Nephron progenitor cell (in vitro differentiated cells): ENCODE measurements around the gene TMEM245.
A peak's percentile ranks its signal among the peaks of the same experiment; 100 is the strongest.

ENCODE experiments used
- DNase-seq: peaks from one replicate; pipeline ENCODE4 v3.0.0; 2021
- H3K27ac Mint-ChIP-seq: 2 replicates; pipeline ENCODE4 v1.8.0; 2021; ENCODE audit warnings: mild to moderate bottlenecking, moderate library complexity, mixed read lengths
- H3K27me3 Mint-ChIP-seq: 2 replicates; pipeline ENCODE4 v1.8.0; 2021; ENCODE audit warnings: mild to moderate bottlenecking, low read depth, mixed read lengths; ENCODE audit not compliant: poor library complexity
- H3K36me3 Mint-ChIP-seq: 2 replicates; pipeline ENCODE4 v1.8.0; 2021; ENCODE audit warnings: low read depth, mixed read lengths
- H3K4me1 Mint-ChIP-seq: 2 replicates; pipeline ENCODE4 v1.8.0; 2021; ENCODE audit warnings: mixed read lengths
- H3K4me3 Mint-ChIP-seq: 2 replicates; pipeline ENCODE4 v1.8.0; 2021; ENCODE audit warnings: mild to moderate bottlenecking, moderate library complexity, mixed read lengths
- H3K9me3 Mint-ChIP-seq: 2 replicates; pipeline ENCODE4 v1.8.0; 2021; ENCODE audit warnings: mild to moderate bottlenecking, moderate library complexity, mixed read lengths
- TF ChIP-seq, protein P1 (sequence below): fragments of 200-600 bp; sonication (generic); IDR thresholded peaks from 2 replicates; pipeline ENCODE4 v1.5.0; 2021; ENCODE audit warnings: antibody characterized with exemption

TMEM245 gene

DNA sequence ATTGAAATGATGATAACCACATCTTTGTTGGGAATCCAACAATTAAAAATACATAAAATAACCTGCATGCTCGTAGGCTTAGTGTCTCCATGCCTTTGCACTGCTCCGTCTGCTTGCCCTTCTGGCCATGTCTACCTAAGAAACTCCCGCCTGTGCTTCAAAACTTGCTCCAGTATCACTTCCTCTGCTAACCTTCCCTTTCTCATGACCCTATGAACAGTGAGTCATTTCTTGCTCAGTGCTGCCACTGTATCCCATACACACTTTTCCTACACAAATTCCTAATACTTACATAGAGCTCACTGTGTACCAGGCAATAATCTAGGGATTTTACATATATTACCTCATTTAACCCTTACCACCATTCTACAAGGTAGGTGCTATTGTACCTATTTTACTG is 33.5 kb downstream of the TMEM245 start:
- peaks cover 6% of the 10 kb centered on the region for H3K4me1 Mint-ChIP-seq
- peaks cover 62% of the 10 kb centered on the region for H3K36me3 Mint-ChIP-seq
- H3K27ac Mint-ChIP-seq: peak overlapping the region; percentile 2
- no peaks in the 10 kb centered on the region for H3K9me3 Mint-ChIP-seq
- no peak for DNase-seq
- no peak overlapping the region for H3K4me3 Mint-ChIP-seq
- TF ChIP-seq, protein P1, sequence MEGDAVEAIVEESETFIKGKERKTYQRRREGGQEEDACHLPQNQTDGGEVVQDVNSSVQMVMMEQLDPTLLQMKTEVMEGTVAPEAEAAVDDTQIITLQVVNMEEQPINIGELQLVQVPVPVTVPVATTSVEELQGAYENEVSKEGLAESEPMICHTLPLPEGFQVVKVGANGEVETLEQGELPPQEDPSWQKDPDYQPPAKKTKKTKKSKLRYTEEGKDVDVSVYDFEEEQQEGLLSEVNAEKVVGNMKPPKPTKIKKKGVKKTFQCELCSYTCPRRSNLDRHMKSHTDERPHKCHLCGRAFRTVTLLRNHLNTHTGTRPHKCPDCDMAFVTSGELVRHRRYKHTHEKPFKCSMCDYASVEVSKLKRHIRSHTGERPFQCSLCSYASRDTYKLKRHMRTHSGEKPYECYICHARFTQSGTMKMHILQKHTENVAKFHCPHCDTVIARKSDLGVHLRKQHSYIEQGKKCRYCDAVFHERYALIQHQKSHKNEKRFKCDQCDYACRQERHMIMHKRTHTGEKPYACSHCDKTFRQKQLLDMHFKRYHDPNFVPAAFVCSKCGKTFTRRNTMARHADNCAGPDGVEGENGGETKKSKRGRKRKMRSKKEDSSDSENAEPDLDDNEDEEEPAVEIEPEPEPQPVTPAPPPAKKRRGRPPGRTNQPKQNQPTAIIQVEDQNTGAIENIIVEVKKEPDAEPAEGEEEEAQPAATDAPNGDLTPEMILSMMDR: no peak
- no peaks in the 10 kb centered on the region for H3K27me3 Mint-ChIP-seq

DNA sequence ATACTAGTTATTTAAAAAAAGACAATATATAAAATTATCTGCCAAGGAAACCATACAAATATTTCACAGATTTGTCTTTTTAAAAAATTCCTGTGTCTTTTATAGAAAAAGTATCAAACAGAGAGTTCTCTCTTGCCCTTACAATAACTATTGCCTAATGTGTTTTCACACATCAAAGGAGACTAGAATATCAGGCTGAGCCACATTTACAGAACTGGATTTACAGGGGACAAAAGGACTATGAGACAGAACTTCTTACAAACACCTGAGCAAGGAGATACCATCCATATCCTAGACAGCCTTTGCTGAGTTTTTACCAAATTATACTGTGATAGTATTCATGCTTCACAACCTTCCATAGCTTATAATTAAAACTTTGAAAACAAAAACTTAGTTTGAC is 34.2 kb downstream of the TMEM245 start:
- no peak for DNase-seq
- Mint-ChIP-seq H3K4me3 (no peak overlapping the region), H3K4me1 (peaks cover 6% of the 10 kb centered on the region), H3K27me3 (no peaks in the 10 kb centered on the region), H3K36me3 (peaks cover 55% of the 10 kb centered on the region), H3K27ac (no peak overlapping the region), H3K9me3 (no peaks in the 10 kb centered on the region)
- TF ChIP-seq, protein P1: no peak

DNA sequence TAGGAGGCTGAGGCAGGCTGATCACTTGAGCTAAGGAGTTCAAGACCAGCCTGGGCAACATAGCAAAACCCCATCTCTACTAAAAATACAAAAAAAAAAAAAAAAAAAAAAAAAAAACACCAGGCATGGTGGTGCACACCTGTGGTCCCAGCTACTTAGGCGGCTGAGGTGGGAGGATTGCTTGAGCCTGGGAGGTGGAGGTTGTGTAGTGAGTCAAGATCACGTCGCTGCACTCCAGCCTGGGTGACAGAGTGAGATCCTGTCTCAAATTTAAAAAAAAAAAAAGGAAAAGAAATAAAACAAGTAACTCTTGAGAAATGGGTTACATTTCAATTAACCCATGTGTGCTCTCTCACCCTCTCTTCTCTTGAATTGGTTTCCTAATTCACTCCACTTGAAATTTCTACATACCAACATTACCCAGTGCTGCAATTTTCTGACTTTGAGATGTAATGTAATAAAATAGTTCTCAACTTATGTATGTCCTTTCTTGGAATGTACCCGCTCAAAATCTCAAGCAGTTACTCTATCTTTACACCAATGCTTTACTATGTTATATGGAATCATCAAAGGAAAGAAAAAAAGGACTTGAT is 35.8 kb downstream of the TMEM245 start:
- Mint-ChIP-seq H3K4me1 (peaks cover 6% of the 10 kb centered on the region), H3K36me3 (peaks cover 58% of the 10 kb centered on the region), H3K9me3 (no peaks in the 10 kb centered on the region), H3K4me3 (no peak overlapping the region), H3K27me3 (no peaks in the 10 kb centered on the region), H3K27ac (no peak overlapping the region)
- TF ChIP-seq, protein P1: no peak
- no peak for DNase-seq

GRCh38 chr9:109083141-109083540 is 36.6 kb downstream of the TMEM245 start:
- TF ChIP-seq, protein P1: no peak
- H3K27ac Mint-ChIP-seq: peak overlapping the region; percentile 53
- peaks cover 60% of the 10 kb centered on the region for H3K36me3 Mint-ChIP-seq
- H3K9me3 Mint-ChIP-seq: no peaks in the 10 kb centered on the region
- H3K4me3 Mint-ChIP-seq: no peak overlapping the region
- H3K27me3 Mint-ChIP-seq: no peaks in the 10 kb centered on the region
- H3K4me1 Mint-ChIP-seq: peaks cover 6% of the 10 kb centered on the region
- no peak for DNase-seq

DNA sequence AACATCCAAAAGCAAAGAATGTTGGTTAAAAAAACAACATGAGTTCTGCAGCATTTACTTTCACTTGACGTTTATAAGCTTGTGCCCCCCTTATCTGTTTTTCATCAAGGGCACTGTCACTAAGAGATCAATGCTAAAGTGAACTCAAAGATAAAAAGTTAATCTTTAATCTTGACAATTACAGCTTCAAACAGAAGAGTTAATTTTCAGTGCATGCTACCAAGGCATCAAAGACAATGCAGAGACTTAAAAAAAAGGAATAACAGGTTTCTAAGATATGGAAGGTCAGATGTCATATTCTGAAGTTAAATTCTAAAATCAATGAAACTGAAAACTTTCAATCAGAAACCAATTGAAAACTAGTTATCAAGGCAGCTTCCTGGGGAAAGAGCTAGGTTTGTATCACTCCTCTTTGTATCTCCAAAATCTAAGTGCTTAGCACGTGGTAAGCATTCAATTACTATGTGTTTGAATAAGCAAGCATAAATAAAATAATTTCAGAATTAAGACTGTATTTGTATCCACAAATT is 37.6 kb downstream of the TMEM245 start:
- Mint-ChIP-seq H3K9me3 (no peaks in the 10 kb centered on the region), H3K27me3 (no peaks in the 10 kb centered on the region), H3K36me3 (peaks cover 61% of the 10 kb centered on the region), H3K4me3 (no peak overlapping the region), H3K4me1 (peaks cover 6% of the 10 kb centered on the region), H3K27ac (no peak overlapping the region)
- no peak for DNase-seq
- TF ChIP-seq, protein P1: no peak
